ENCODE results near the gene PYGL.
"Not testable (repeated sequence)": the region's sequence is repeated elsewhere in the genome, so short reads cannot be mapped to it uniquely, and the experiment has no call there.

DNA sequence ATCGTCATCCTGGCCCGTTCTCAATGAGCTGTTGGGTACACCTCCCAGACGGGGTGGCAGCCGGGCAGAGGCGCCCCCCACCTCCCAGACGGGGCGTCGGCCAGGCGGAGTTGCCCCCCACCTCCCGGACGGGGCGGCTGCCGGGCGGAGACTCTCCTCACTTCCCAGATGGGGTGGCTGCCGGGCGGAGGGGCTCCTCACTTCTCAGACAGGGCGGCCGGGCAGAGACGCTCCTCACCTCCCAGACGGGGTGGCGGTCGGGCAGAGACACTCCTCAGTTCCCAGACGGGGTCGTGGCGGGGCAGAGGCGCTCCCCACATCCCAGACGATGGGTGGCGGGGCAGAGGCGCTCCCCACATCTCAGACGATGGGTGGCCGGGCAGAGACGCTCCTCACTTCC is 12.1 kb upstream of the PYGL start:
- TF ChIP-seq, protein P1, sequence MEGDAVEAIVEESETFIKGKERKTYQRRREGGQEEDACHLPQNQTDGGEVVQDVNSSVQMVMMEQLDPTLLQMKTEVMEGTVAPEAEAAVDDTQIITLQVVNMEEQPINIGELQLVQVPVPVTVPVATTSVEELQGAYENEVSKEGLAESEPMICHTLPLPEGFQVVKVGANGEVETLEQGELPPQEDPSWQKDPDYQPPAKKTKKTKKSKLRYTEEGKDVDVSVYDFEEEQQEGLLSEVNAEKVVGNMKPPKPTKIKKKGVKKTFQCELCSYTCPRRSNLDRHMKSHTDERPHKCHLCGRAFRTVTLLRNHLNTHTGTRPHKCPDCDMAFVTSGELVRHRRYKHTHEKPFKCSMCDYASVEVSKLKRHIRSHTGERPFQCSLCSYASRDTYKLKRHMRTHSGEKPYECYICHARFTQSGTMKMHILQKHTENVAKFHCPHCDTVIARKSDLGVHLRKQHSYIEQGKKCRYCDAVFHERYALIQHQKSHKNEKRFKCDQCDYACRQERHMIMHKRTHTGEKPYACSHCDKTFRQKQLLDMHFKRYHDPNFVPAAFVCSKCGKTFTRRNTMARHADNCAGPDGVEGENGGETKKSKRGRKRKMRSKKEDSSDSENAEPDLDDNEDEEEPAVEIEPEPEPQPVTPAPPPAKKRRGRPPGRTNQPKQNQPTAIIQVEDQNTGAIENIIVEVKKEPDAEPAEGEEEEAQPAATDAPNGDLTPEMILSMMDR (IDR thresholded peaks at IDR 0.05) = not testable (repeated sequence)
- TF ChIP-seq ZFX (IDR thresholded peaks at IDR 0.05; ENCODE audit: borderline replicate concordance) = not testable (repeated sequence)
